HG02798 (cell line): Measurements from ENCODE around the gene SESN1.

Experiments used
- ATAC-seq: cut with Tn5 transposase; IDR thresholded peaks from one replicate; pipeline ENCODE4 v1.9.1; 2021; ENCODE audit warnings: mild to moderate bottlenecking; ENCODE audit not compliant: unreplicated experiment, poor library complexity

SESN1 gene

DNA sequence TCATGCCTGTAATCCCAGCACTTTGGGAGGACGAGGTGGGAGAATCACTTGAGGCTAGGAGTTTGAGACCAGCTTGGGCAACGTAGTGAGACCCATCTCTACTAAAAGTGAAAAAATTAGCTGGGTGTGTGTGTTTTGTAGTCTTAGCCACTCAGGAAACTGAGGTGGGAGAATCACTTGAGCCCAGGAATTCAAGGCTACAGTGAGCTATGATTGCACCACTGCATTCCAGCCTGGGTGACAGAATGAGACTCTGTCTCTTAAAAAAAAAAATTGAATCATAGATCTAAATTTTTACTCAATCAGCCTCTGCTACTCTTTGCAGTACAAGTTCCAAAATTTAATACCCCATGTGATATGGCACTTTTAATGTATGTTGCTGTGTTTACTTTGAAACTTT is 124.9 kb downstream of the SESN1 start:
- no peak for ATAC-seq

DNA sequence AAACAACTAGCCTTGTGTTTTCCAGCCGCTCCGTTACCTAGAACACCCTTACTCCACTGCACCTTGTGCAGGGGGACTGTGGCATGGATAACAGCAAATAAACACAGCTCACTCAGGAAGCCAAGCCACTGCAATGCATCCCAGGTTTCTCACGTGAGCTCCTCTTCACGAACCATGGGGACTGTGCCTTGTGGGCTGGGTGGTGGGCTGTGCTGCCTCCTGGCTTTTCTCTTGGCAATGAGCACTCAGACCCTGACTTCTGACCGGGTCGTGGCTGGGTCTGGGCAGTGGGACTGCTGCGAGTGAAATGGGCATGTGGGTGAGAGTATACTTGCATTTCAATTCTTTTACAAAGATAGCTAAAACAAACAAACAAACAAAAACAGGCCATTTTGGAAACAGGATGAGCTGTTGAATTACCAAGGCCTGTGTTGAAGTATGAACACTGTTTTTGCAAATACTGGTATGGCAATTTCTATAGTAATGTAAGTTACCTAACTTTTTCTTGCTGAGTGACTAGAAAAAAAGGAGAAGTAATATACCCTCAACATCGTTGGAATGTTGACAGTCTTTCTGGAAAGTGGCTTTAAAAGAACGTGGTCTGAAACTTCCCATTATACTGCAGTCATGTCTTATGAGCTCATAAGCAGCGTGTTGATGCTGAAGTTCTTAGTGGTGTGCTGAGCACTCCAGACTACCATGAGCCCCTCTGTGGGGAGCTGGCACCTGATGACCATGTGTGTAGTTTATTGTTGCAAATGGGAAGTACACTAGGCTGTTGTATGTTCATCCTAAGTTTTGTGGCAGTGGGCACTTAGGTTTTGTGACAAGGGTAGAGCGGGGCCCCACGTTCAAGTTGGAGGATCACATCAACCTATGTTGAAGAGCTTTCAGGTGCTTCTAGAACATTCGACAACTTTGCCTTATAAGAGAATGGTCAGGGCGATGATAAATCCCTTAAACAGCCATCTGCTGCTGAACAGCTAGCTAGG is 126.0 kb downstream of the SESN1 start:
- ATAC-seq = no peak

- no peak for ATAC-seq
Measured at GRCh38 chr6:108966855-108967755, 127.5 kb downstream of the SESN1 start.

GRCh38 chr6:108966251-108966650 is 128.4 kb downstream of the SESN1 start:
- no peak for ATAC-seq

DNA sequence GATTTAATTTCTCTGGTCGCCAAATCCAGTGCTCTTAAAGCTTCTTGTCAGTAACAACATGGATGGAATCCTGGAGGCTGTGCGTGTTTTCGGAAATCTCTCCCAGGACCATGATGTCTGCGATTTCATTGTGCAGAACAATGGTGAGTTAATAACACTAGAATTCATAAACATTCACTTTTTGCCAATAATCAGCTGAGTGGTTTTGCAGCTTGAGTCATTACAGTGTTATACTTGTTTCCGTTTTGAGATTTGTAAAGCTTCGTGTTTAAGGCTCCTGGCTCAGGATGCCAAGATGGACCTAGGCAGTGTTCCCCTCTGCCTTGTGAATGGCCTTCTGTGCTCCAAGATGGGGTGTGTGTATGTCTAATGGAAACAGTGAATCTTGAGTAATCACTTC is 132.7 kb downstream of the SESN1 start:
- ATAC-seq = no peak

DNA sequence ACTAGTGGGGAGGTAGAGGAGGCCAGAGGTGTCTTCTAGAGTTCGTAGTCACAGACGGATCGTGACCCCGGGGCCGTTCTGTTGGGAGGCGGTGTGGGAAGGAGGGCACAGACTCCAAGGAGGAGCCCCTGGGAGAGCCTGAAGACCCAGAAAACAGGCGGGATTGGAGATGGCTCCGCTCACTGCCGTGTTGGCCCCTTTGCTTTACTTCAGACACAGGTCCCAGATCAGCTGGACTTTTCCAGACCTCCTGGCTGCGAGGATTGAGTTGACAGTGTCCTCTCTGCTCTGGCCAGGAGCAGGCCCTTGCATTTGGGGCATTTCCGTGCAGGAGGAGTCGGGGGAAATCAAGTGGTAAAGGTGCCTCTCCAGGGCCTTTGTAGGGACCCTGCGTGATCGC is 133.6 kb downstream of the SESN1 start:
- ATAC-seq = no peak

GRCh38 chr6:108960601-108961000 is 134.0 kb downstream of the SESN1 start:
- no peak for ATAC-seq

DNA sequence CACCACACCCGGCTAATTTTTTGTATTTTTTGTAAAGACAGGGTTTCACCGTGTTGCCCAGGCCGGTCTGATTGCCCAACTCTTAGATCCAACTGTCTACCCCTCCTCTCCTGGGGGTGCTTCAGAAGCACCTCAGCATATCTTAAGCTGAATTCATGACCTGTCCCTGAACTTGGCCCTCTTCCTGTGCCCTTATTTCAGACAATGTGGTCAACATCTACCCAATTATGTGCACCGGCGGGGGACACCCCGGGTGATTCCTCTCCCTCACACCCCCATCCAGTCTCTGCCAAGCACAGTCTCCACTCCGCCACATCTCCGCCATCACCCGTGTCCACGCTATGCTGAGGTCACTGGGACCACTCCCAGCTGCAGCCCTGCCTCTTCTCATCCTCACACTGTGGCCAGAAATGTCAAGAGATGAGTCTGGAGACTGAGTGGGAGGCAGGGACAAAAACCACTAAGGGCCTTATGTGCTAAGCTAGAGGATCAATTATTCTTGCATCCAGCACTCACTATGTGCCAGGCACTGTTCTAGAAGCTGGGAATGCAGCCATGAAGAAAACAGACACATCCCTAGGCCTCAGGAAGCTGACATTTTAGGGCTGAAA is 134.6 kb downstream of the SESN1 start:
- no peak for ATAC-seq

DNA sequence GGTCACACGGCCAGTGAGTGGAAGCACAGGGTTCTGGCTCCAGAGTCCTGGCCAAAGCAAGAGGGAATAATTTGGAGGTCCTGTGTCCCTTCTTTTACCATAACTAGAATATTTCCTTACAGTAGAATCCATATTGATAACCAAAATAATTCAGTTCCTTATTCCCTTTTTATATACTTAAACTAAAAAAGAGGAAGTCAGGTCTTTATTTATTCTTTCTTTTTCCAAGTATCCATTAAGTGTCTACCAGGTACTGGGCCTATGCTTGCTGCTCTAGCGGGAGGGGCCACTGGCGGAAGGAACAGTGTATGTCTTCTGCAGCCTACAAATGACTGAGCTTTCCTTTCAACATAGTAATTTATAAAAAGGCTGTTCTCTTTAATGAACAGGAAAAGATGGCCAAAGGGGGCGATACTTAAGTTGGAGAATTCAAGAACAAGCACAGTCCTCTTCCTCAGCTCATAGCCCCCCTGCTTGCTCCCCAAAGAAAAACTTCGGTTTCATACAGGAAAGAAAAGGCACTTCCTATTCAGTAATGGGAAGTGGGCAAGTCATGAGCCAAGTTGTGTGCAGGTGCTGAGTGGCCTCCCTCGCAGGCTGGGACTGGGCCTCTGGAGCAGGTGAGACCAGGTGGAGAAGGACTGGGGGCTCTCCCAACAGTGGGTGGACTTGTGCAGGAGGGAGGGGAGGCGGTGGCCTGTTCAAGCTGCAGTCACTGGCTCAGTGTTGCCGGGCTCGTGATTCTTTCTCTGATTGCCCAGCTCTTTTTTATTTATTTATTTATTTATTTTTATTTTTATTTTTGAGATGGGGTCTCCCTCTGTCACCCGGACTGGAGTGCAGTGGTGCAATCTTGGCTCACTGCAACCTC is 135.5 kb downstream of the SESN1 start:
- ATAC-seq = no peak

GRCh38 chr6:108957221-108957620 is 137.4 kb downstream of the SESN1 start:
- no peak for ATAC-seq

- ATAC-seq = no peak
Measured at GRCh38 chr6:108955329-108955949, 139.2 kb downstream of the SESN1 start.

- no peak for ATAC-seq
Measured at GRCh38 chr6:108953681-108954080, 141.0 kb downstream of the SESN1 start.

DNA sequence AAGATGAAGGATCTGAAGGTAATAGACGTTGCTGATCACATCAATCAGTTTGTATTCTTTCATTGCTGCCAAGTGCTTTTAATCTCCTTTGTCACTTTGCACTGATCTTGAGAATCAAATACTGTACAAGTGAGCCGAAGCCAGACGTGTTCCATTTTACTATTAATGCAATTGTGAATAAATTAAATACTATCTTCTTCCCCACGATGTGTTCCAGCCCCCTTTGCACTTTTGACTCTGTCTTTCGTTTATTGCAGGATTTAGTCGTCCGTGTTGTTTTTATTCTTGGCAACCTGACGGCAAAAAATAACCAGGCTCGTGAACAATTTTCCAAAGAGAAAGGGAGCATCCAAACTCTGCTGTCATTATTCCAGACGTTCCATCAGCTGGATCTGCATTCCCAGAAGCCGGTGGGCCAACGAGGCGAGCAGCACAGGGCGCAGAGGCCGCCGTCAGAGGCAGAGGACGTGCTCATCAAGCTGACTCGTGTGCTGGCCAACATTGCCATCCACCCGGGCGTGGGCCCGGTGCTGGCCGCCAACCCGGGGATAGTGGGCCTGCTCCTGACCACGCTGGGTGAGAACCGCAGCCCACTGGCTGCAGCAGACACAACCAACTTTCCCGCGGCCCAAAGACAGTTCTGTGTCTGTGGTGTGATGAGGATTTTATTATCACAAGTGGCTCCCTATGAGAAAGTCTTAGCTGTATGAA is 141.7 kb downstream of the SESN1 start:
- no peak for ATAC-seq

DNA sequence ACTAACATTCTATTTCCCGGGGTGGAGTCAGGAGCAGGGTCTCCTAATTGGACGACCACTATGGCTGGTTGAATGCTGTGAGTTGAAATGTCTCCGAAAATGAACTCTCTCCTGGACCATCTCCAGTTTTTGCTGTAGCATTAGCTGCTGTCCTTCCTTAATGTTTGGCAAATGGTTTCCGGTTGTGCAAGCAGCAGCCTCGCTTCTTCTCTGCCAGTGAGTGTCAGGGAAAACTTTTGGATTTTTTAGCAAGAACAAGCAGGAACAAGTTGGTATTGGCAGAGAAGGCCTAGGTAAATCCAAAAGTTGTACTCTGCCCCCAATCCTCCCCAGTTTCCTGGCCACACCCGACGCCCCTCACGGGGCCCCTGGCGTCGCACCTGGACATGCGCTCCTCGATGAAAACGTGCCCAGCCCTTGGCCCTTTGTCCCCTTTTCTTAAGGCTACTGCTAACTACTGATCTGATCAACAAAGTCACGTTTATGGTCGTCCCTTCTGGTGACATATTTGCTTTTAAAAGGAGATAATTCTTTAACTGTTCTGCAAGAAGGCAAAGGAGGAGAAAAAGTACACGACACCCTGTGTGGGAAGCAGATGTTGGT is 143.2 kb downstream of the SESN1 start:
- ATAC-seq = no peak

DNA sequence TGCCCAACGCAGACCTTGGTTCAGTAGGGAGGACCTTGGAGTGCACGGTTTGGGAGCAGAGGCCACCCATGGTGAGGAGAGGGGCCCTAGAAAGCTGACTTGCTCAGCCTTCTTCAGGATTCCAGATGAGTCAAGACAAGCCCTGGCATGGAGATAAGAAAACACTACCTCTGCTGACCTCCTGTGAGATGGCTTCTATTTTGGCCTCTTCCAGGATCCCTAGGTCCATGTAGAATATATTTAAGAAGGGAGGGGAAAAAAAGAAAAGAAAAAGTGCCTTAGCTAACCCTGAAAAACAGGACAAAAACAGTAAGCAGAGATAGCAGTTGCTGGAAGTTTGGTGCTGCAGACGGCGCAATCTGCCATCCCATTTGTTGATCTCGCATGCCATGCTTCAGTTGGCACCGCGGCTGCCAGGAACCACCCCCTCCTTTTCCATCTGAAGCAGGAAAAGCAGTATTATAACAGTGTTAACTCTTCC is 146.4 kb downstream of the SESN1 start:
- no peak for ATAC-seq

DNA sequence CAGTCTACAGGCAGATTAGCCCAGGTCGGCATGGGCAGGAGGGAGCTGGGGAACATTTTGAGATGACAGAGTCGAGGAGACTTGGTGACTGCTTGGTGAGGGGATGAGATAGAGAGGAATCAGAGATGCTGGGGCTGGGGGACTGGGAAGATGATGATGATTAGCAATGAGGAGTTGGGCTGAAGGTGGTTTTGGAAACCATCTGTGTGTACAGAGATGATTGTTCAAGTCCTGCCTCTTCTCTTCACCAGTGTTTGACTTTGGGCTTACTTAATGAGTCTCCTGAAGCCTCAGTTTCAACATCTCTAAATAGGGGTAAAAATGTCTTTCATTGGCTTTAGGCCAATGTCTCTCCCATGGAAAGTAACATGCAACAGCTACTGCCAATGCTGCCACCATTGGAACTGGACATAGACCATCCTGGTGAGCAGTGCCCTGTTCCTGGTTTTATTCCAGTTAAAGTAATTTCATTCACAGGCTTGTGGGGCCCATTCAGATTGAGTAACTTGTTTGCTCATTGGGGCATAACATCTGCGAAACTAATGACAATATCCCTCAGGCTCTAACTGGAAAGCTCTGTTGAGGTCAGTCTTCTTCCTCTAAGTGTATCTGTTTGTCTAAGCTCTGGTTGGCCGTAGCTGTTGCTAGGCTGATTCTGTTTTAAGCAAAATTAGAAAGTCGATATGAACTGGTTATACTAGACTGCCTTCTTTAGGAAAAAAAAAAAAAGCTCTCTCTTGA is 147.4 kb downstream of the SESN1 start:
- no peak for ATAC-seq

DNA sequence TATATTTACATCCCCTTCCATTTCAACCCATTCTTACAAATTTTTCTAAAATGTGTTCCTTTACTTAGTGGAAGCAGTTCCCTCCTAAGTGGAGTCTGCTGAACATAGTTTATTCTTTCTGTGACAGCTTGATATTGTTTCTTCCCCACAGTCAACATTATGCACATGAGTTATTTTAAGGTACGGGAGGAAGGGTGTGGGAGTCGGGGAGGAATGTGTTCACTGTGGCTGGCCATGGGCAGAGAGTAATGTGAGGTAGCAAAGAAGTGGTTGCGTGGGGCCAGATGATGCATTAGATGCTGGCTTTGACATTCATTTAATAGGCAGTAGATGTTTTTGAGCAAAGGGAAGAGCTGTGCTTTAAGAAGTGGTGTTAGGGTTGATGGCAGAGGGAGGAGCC is 148.0 kb downstream of the SESN1 start:
- no peak for ATAC-seq
